GM12878 (cell line): ENCODE results near the gene JPH4. TPM values are rescaled to one million over a fixed set of nuclear protein-coding genes. Genes with fewer than 3 reads are reported as not detected.

Source experiments
- ATAC-seq: fragments of 200-7000 bp; cut with Tn5 transposase; 3 replicates; pipeline ENCODE4 v1.9.1; 2020; ENCODE audit warnings: mild to moderate bottlenecking, moderate library complexity
- BruUV-seq: library from RNA; stranded (reverse); fragments of 400-500 nt; replicated peaks from 2 replicates; lab custom pipeline; 2021; lab: Mats Ljungman, UMichigan
- CTCF ChIA-PET: fragments of 300-600 bp; sonication (Branson Sonifier 250); formaldehyde crosslinking; extraction: SDS; loops from one replicate; lab custom pipeline; 2021; ENCODE audit warnings: inconsistent platforms; lab: Yijun Ruan, JAX
- POLR2A ChIA-PET: fragments of 350-600 bp; formaldehyde crosslinking; extraction: SDS; loops from one replicate; lab custom pipeline; 2021; ENCODE audit warnings: inconsistent platforms; lab: Charles Lee
- RAD21 ChIA-PET: fragments of 300-600 bp; sonication (Branson Sonifier 250); formaldehyde crosslinking; loops from one replicate; lab custom pipeline; 2023; ENCODE audit warnings: antibody characterized with exemption; ENCODE audit not compliant: unreplicated experiment; lab: Charles Lee
- SMC1A ChIA-PET: fragments of 300-600 bp; sonication (Branson Sonifier 250); formaldehyde crosslinking; loops from one replicate; lab custom pipeline; 2023; ENCODE audit not compliant: unreplicated experiment, uncharacterized antibody; lab: Charles Lee
- DNase-seq: peaks from one replicate; pipeline ENCODE4 v3.0.0-alpha.2; 2011; ENCODE audit warnings: low read depth, low spot score
- FAIRE-seq: peaks from 3 replicates; lab custom pipeline; 2011; peaks lifted over from hg19 to GRCh38; lab: Jason Lieb, UNC
- H2AFZ ChIP-seq: 2 replicates; pipeline ENCODE4 v1.6.0; 2011; ENCODE audit warnings: low read depth, low read length, control low read depth; ENCODE audit not compliant: control insufficient read depth
- H3K27ac ChIP-seq: 2 replicates; pipeline ENCODE4 v1.5.1; 2011; ENCODE audit warnings: control low read depth; ENCODE audit not compliant: control insufficient read depth, insufficient read depth
- H3K27me3 ChIP-seq, 2 experiments: replicated peaks in 1 of 2; 2 replicates each; pipeline versions ENCODE4 v1.6.0 to v1.6.1; 2011; ENCODE audit warnings: low read length in 1 of 2; ENCODE audit not compliant: control insufficient read depth in 2 of 2, insufficient read depth in 2 of 2
- H3K36me3 ChIP-seq, 2 experiments: 2 replicates each; pipeline ENCODE4 v1.5.1; 2011; ENCODE audit warnings: low read length in 1 of 2; ENCODE audit not compliant: control insufficient read depth in 2 of 2, insufficient read depth in 2 of 2
- H3K4me1 ChIP-seq: 2 replicates; pipeline ENCODE4 v1.6.1; 2011; ENCODE audit warnings: mild to moderate bottlenecking, low read length, moderate library complexity, mixed read lengths; ENCODE audit not compliant: control insufficient read depth, insufficient read depth
- H3K4me2 ChIP-seq: 2 replicates; pipeline ENCODE4 v1.6.0; 2011; ENCODE audit warnings: control low read depth; ENCODE audit not compliant: control insufficient read depth, insufficient read depth
- H3K4me3 ChIP-seq: fragments of 200-600 bp; sonication (generic); 2 replicates; pipeline ENCODE4 v1.5.1; 2016
- H3K79me2 ChIP-seq: 2 replicates; pipeline ENCODE4 v1.6.0; 2011; ENCODE audit warnings: low read length; ENCODE audit not compliant: control insufficient read depth, insufficient read depth
- H3K9ac ChIP-seq: 2 replicates; pipeline ENCODE4 v1.8.0; 2011; ENCODE audit warnings: low read length, control low read depth, mixed read lengths; ENCODE audit not compliant: control insufficient read depth, insufficient read depth
- H3K9me3 ChIP-seq: replicated peaks from 3 replicates; pipeline ENCODE4 v1.5.1; 2011; ENCODE audit warnings: mild to moderate bottlenecking, low read length; ENCODE audit not compliant: control insufficient read depth, insufficient read depth
- H4K20me1 ChIP-seq: 2 replicates; pipeline ENCODE4 v1.6.0; 2011; ENCODE audit not compliant: control insufficient read depth, insufficient read depth
- BCL11A ChIP-seq: IDR thresholded peaks from 2 replicates; pipeline ENCODE4 v1.6.1; 2011; ENCODE audit warnings: low read depth, low read length
- HDAC2 ChIP-seq: fragments of 200-600 bp; sonication (generic); IDR thresholded peaks from 2 replicates; pipeline ENCODE4 v1.6.1; 2017
- IRF4 ChIP-seq: IDR thresholded peaks from 2 replicates; pipeline ENCODE4 v1.6.1; 2011; ENCODE audit warnings: low read depth, low read length
- LARP7 ChIP-seq: fragments of 450-650 bp; IDR thresholded peaks from 2 replicates; pipeline ENCODE4 v1.6.1; 2017; ENCODE audit warnings: mild to moderate bottlenecking
- MXI1 ChIP-seq: fragments of 150-350 bp; IDR thresholded peaks from 2 replicates; pipeline ENCODE4 v1.6.1; 2011; ENCODE audit warnings: low read depth, mild to moderate bottlenecking, inconsistent platforms, low read length, improper control_type of control experiment
- PAX5 ChIP-seq: IDR thresholded peaks from 2 replicates; pipeline ENCODE4 v1.6.1; 2011; ENCODE audit warnings: low read depth, low read length, borderline replicate concordance
- RELA ChIP-seq: fragments of 450-650 bp; IDR thresholded peaks from 2 replicates; pipeline ENCODE4 v1.8.0; 2014; ENCODE audit warnings: borderline replicate concordance; ENCODE audit not compliant: partially characterized antibody
- WGBS: methylation state at CpG from one replicate; pipeline ENCODE4 v1.1.6; 2016; ENCODE audit warnings: low lambda C conversion rate; ENCODE audit not compliant: insufficient replicate concordance, insufficient coverage; ENCODE audit errors: missing lambda C conversion rate; 5-methylcytosine and 5-hydroxymethylcytosine counted together
- in situ Hi-C: fragments of 300-500 bp; cut with MboI; formaldehyde crosslinking; loops from 9 replicates; pipeline ENCODE4 v1.14.3; 2018; ENCODE audit warnings: mixed read lengths
- intact Hi-C: fragments of 100-400 bp; cut with micrococcal nuclease; formaldehyde crosslinking; loops from one replicate; pipeline ENCODE4 v1.14.2; 2022; ENCODE audit not compliant: unreplicated experiment
- polyA plus RNA-seq, 11 experiments: library from polyadenylated mRNA; depleted of rRNA in 4 of 11; unstranded in 6 of 11; stranded (reverse) in 5 of 11; fragments of >200 nt; fragmentation: Nextera tagmentation in 4 of 11; fragmentation: Illumina TruSeq in 1 of 11; extraction: Ambion mirVana in 4 of 11; extraction: Trizol in 1 of 11; gene quantifications; 1 replicate in 1 of 11; 2 replicates in 10 of 11; pipeline versions ENCODE4 v1.2.1 to v1.2.3, GENCODE V29; 2011 to 2016; ENCODE audit warnings: inconsistent platforms in 2 of 11, missing spikeins in 2 of 11, low read depth in 1 of 11
- total RNA-seq, 4 experiments: library from RNA; depleted of rRNA in 3 of 4; stranded (reverse); fragments of >200 nt in 3 of 4; fragmentation: Illumina TruSeq in 1 of 4; extraction: Trizol in 1 of 4; gene quantifications; 2 replicates each; pipeline versions ENCODE4 v1.2.1 to v1.2.3, GENCODE V29; 2013 to 2021
- TF ChIP-seq, protein P1 (sequence below): fragments of 450-650 bp; formaldehyde crosslinking; IDR thresholded peaks from 2 replicates; pipeline ENCODE4 v1.4.0; 2022; ENCODE audit warnings: mild to moderate bottlenecking, moderate library complexity
- TF ChIP-seq, protein P2 (sequence below): IDR thresholded peaks from 2 replicates; pipeline ENCODE4 v1.6.1; 2011; ENCODE audit warnings: mild to moderate bottlenecking, low read depth, low read length, moderate library complexity; ENCODE audit not compliant: insufficient replicate concordance
- TF ChIP-seq, protein P3 (sequence below): IDR thresholded peaks from 2 replicates; pipeline ENCODE4 v1.6.1; 2012; ENCODE audit warnings: improper control_type of control experiment, low read depth, low read length; ENCODE audit not compliant: insufficient replicate concordance
- TF ChIP-seq, protein P4 (sequence below): fragments of 450-650 bp; IDR thresholded peaks from 2 replicates; pipeline ENCODE4 v1.6.1; 2017; ENCODE audit warnings: mild to moderate bottlenecking, moderate library complexity

The JPH4 gene
- total and polyA plus RNA-seq, 10 of the 15 experiments (the other 5 are each of a cell fraction or from before 2014, with no cell fraction given): 0.48 to 10.3 (median 3.8) TPM

DNA sequence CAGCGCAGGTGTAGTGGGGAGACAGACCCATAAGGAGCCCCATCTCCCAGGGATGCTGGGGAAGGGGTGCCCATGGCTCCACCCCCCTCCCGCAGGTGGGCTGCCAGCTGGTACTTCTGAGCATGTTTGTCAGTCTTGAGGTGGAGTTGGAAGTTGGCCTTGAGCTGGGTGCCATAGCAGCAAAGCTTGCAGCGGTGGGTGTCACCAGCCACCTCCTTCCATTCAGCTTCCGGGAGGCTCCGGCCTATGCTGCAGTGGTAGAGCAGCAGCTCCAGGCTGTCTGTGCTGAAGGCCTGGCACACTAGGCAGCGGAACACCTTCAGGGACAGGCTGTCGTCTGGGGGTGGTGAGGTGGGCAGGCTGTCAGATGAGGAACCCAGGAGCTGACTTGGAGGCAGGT, 45.9 kb downstream of the JPH4 start:
- SMC1A ChIA-PET: no interaction called here
- TF ChIP-seq, protein P1, sequence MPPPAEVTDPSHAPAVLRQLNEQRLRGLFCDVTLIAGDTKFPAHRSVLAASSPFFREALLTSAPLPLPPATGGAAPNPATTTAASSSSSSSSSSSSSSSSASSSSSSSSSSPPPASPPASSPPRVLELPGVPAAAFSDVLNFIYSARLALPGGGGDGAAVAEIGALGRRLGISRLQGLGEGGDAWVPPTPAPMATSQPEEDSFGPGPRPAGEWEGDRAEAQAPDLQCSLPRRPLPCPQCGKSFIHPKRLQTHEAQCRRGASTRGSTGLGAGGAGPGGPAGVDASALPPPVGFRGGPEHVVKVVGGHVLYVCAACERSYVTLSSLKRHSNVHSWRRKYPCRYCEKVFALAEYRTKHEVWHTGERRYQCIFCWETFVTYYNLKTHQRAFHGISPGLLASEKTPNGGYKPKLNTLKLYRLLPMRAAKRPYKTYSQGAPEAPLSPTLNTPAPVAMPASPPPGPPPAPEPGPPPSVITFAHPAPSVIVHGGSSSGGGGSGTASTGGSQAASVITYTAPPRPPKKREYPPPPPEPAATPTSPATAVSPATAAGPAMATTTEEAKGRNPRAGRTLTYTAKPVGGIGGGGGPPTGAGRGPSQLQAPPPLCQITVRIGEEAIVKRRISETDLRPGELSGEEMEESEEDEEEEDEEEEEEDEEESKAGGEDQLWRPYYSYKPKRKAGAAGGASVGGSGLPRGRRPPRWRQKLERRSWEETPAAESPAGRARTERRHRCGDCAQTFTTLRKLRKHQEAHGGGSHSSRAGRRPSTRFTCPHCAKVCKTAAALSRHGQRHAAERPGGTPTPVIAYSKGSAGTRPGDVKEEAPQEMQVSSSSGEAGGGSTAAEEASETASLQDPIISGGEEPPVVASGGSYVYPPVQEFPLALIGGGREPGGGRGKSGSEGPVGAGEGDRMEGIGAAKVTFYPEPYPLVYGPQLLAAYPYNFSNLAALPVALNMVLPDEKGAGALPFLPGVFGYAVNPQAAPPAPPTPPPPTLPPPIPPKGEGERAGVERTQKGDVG: no peak
- no peak for TF ChIP-seq BCL11A
- TF ChIP-seq PAX5: no peak
- TF ChIP-seq IRF4: no peak
- TF ChIP-seq, protein P2, sequence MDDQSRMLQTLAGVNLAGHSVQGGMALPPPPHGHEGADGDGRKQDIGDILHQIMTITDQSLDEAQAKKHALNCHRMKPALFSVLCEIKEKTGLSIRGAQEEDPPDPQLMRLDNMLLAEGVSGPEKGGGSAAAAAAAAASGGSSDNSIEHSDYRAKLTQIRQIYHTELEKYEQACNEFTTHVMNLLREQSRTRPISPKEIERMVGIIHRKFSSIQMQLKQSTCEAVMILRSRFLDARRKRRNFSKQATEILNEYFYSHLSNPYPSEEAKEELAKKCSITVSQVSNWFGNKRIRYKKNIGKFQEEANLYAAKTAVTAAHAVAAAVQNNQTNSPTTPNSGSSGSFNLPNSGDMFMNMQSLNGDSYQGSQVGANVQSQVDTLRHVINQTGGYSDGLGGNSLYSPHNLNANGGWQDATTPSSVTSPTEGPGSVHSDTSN: no peak
- TF ChIP-seq, protein P3, sequence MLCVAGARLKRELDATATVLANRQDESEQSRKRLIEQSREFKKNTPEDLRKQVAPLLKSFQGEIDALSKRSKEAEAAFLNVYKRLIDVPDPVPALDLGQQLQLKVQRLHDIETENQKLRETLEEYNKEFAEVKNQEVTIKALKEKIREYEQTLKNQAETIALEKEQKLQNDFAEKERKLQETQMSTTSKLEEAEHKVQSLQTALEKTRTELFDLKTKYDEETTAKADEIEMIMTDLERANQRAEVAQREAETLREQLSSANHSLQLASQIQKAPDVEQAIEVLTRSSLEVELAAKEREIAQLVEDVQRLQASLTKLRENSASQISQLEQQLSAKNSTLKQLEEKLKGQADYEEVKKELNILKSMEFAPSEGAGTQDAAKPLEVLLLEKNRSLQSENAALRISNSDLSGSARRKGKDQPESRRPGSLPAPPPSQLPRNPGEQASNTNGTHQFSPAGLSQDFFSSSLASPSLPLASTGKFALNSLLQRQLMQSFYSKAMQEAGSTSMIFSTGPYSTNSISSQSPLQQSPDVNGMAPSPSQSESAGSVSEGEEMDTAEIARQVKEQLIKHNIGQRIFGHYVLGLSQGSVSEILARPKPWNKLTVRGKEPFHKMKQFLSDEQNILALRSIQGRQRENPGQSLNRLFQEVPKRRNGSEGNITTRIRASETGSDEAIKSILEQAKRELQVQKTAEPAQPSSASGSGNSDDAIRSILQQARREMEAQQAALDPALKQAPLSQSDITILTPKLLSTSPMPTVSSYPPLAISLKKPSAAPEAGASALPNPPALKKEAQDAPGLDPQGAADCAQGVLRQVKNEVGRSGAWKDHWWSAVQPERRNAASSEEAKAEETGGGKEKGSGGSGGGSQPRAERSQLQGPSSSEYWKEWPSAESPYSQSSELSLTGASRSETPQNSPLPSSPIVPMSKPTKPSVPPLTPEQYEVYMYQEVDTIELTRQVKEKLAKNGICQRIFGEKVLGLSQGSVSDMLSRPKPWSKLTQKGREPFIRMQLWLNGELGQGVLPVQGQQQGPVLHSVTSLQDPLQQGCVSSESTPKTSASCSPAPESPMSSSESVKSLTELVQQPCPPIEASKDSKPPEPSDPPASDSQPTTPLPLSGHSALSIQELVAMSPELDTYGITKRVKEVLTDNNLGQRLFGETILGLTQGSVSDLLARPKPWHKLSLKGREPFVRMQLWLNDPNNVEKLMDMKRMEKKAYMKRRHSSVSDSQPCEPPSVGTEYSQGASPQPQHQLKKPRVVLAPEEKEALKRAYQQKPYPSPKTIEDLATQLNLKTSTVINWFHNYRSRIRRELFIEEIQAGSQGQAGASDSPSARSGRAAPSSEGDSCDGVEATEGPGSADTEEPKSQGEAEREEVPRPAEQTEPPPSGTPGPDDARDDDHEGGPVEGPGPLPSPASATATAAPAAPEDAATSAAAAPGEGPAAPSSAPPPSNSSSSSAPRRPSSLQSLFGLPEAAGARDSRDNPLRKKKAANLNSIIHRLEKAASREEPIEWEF: no peak
- TF ChIP-seq HDAC2: no peak
- TF ChIP-seq MXI1: no peak
- TF ChIP-seq, protein P4, sequence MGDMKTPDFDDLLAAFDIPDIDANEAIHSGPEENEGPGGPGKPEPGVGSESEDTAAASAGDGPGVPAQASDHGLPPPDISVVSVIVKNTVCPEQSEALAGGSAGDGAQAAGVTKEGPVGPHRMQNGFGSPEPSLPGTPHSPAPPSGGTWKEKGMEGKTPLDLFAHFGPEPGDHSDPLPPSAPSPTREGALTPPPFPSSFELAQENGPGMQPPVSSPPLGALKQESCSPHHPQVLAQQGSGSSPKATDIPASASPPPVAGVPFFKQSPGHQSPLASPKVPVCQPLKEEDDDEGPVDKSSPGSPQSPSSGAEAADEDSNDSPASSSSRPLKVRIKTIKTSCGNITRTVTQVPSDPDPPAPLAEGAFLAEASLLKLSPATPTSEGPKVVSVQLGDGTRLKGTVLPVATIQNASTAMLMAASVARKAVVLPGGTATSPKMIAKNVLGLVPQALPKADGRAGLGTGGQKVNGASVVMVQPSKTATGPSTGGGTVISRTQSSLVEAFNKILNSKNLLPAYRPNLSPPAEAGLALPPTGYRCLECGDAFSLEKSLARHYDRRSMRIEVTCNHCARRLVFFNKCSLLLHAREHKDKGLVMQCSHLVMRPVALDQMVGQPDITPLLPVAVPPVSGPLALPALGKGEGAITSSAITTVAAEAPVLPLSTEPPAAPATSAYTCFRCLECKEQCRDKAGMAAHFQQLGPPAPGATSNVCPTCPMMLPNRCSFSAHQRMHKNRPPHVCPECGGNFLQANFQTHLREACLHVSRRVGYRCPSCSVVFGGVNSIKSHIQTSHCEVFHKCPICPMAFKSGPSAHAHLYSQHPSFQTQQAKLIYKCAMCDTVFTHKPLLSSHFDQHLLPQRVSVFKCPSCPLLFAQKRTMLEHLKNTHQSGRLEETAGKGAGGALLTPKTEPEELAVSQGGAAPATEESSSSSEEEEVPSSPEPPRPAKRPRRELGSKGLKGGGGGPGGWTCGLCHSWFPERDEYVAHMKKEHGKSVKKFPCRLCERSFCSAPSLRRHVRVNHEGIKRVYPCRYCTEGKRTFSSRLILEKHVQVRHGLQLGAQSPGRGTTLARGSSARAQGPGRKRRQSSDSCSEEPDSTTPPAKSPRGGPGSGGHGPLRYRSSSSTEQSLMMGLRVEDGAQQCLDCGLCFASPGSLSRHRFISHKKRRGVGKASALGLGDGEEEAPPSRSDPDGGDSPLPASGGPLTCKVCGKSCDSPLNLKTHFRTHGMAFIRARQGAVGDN: no peak
- TF ChIP-seq RELA: no peak
- TF ChIP-seq LARP7: no peak

More for the DNA sequence above, 45.9 kb downstream of the JPH4 start:
- Histone ChIP-seq H4K20me1 (no peaks in the 10 kb centered on the region), H3K4me3 (no peak overlapping the region), H3K9ac (no peak overlapping the region), H3K4me2 (no peak overlapping the region), H3K27ac (no peak overlapping the region), H3K27me3 (no peaks in the 10 kb centered on the region), H3K79me2 (no peaks in the 10 kb centered on the region), H3K36me3 (no peaks in the 10 kb centered on the region; a peak in 1 of 4 replicates), H3K9me3 (no peaks in the 10 kb centered on the region), H3K4me1 (no peaks in the 10 kb centered on the region), H2AFZ (no peak overlapping the region)
- ATAC-seq (no peak), DNase-seq (no peak), FAIRE-seq (no peak)
- no TSS peak for BruUV-seq
- ChIA-PET RAD21 (no interaction called here), CTCF (interaction anchor here (0.8 to 0.9 kb wide), 2 partner anchors 18 to 26 kb away, joined by 3 to 4 read pairs; no protein-coding TSS in a partner anchor), POLR2A (no interaction called here)
- intact Hi-C loops (no loop called here), in situ Hi-C loops (no loop called here)
- WGBS: 72% methylated on average over 7 of the region's 7 CpGs
